Adipocyte (in vitro differentiated cells): ENCODE results near the gene SEMA5A.

ENCODE experiments used
- DNase-seq: peaks from one replicate; pipeline ENCODE4 v3.0.0-alpha.2; 2015; ENCODE audit warnings: low read depth
- H3K27me3 ChIP-seq: replicated peaks from 2 replicates; pipeline ENCODE4 v1.7.0; 2013; ENCODE audit warnings: mild to moderate bottlenecking, low read length, moderate library complexity; ENCODE audit not compliant: control insufficient read depth, insufficient read depth
- H3K36me3 ChIP-seq: 2 replicates; pipeline ENCODE4 v1.7.0; 2013; ENCODE audit warnings: low read length, mild to moderate bottlenecking, moderate library complexity; ENCODE audit not compliant: control insufficient read depth, insufficient read depth, severe bottlenecking
- H3K4me1 ChIP-seq: 2 replicates; pipeline ENCODE4 v1.7.0; 2013; ENCODE audit warnings: mild to moderate bottlenecking, low read length, moderate library complexity; ENCODE audit not compliant: control insufficient read depth, insufficient read depth
- H3K4me3 ChIP-seq: 2 replicates; pipeline ENCODE4 v1.7.0; 2013; ENCODE audit warnings: mild to moderate bottlenecking, low read length, moderate library complexity
- H3K9ac ChIP-seq: 2 replicates; pipeline ENCODE4 v1.7.0; 2013; ENCODE audit warnings: mild to moderate bottlenecking, low read length, moderate library complexity
- H3K9me3 ChIP-seq: 2 replicates; pipeline ENCODE4 v1.7.0; 2013; ENCODE audit warnings: mild to moderate bottlenecking, low read length, moderate library complexity; ENCODE audit not compliant: control insufficient read depth

Gene SEMA5A

DNA sequence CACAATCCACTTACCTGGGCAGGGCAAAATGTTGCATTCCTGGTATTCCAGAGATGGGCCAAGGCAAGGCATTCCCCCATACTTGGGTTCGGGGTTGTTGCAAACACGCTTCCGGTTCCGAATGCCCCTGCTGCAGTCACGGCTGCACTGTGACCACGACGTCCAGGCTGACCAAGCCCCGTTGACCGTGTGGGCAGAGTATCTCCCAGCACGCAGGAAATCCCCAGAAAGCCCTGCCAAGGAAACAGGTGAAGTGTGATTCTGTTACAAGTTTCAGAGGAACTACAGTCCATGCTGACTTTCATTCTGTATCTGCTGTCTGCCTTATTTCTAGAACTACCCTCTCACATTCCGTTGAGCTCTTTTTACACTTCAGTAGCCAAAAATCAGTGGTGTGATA lies 483.0 kb downstream of the SEMA5A start:
- H3K27me3 ChIP-seq: no peaks in the 10 kb centered on the region
- no peak for DNase-seq
- H3K9me3 ChIP-seq: no peaks in the 10 kb centered on the region
- peaks cover 31% of the 10 kb centered on the region for H3K4me1 ChIP-seq
- no peak overlapping the region for H3K4me3 ChIP-seq
- no peak overlapping the region for H3K9ac ChIP-seq
- no peaks in the 10 kb centered on the region for H3K36me3 ChIP-seq

DNA sequence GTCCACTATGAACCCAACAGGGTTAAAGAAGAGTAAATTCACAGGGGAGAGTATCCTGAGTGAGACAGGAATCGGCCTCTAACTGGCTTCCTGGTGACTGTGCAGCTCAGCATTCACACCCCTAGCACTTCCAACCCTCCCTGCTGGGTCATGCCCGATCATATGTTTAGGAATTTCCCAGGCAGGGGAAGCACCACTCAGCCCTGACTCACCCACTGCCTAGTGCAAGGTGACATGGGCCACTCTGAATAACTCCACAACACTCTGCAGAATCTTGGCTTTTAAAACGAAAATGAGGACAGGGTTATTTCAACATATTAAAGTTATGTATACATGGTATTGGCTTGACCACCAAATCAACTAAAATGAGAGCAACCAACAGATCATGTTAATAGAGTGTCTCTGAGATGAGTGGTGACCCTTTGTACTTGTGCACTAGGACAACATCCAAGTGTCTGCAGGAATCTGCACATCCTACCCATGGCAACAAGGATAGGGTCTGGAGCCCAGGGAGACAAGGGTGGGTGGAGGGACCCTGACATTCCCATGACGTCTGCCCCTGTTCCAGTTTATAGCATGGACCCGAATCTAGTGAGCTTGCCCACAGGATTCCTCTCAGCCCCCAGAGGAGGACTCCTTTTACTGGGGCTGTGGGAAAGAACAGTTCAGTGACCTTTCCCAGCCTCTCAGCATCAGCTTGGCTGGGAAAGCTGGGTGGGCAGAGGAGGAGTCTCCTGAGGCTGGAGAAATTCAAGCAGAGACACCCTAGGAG lies 485.8 kb downstream of the SEMA5A start:
- Histone ChIP-seq H3K9me3 (no peaks in the 10 kb centered on the region), H3K9ac (no peak overlapping the region), H3K36me3 (no peaks in the 10 kb centered on the region), H3K4me3 (no peak overlapping the region), H3K27me3 (no peaks in the 10 kb centered on the region), H3K4me1 (peaks cover 40% of the 10 kb centered on the region)
- peak; percentile 81 for DNase-seq

DNA sequence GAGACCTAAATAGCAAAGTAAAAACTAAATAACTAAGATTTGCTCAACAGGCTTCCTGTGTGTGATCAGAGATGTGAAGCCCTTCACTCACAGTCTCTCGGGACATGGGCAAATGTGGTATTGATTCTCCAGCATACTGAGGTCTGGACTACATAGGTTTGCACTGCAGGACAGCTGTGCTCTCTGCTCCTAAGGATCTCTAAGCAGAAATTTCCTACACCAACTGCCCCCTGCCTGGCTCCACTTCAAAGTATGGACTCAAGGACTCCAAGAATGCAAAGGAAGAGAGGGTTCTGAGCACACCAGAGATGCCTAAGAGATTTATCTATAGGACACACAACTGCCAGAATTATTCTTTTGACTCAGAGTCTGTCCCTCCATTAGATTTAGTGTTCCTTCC lies 487.2 kb downstream of the SEMA5A start:
- DNase-seq: peak; percentile 16
- no peak overlapping the region for H3K4me3 ChIP-seq
- H3K9me3 ChIP-seq: no peaks in the 10 kb centered on the region
- no peaks in the 10 kb centered on the region for H3K27me3 ChIP-seq
- H3K9ac ChIP-seq: no peak overlapping the region
- H3K36me3 ChIP-seq: no peaks in the 10 kb centered on the region
- H3K4me1 ChIP-seq: peaks cover 43% of the 10 kb centered on the region

DNA sequence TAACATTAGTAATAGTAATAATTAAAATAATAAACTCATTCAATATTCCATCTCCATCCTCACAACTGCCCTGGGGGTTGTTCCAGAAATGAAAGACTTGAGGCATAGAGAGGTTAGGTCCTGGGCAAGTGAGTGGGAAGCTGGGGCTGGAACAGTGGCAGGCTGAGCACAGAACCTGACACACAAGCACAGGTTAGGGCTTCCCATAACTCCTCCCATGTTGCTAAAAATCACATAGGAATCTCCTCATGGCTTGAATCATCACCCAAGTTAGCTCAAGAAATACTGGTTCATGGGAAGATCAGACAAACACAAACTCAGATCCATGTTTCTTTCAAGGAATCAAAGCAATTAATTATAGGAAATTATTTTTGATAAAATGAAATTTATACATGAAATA lies 487.7 kb downstream of the SEMA5A start:
- H3K4me3 ChIP-seq: no peak overlapping the region
- no peaks in the 10 kb centered on the region for H3K36me3 ChIP-seq
- no peak overlapping the region for H3K9ac ChIP-seq
- no peaks in the 10 kb centered on the region for H3K9me3 ChIP-seq
- peaks cover 38% of the 10 kb centered on the region for H3K4me1 ChIP-seq
- no peak for DNase-seq
- no peaks in the 10 kb centered on the region for H3K27me3 ChIP-seq

DNA sequence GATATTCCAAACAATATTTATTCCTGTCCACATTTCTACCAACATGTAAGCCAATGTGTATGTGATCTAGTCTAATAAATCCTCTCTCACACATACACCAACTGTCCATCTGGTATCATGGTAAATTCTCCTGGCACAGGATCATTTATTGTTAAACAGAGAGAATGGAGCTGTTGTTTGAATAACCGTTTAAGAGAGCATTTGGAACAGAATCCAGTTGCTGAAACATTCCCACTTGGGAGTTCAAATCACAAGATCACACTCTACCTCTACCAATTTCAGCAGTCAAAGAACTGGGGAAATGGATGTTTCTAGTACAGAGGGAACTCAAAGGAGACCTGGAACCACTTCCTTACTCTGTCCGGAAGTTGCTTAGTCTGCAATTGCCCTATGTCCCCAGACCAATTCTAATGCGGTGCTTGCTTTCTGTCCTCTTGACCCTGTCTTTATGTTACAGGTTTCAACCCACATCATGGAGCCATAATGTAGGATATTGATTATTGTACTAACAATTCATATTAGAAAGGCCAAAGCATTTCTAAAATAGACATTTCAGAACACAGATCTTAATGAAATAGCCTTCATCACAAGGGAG lies 488.4 kb downstream of the SEMA5A start:
- H3K4me3 ChIP-seq: no peak overlapping the region
- peaks cover 36% of the 10 kb centered on the region for H3K4me1 ChIP-seq
- H3K27me3 ChIP-seq: no peaks in the 10 kb centered on the region
- no peaks in the 10 kb centered on the region for H3K36me3 ChIP-seq
- H3K9ac ChIP-seq: no peak overlapping the region
- H3K9me3 ChIP-seq: no peaks in the 10 kb centered on the region
- DNase-seq: no peak

DNA sequence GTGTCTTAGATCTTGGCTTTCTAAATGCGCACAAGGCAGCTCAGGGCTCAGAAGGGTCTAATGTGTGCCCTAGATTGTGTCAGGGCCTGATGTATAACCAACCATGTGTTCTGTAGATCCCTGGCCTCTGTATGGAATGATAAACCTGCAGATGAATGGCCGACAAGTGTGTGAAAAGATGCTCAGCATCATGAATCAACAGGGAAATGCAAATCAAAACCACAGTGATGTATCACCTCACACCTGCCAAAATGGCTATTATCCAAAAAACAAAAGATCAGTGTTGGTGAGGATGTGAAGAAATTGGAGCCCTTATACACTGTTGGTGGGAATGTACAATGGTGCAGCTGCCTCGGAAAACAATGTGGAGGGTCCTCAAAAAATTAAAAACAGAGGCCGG lies 489.8 kb downstream of the SEMA5A start:
- Histone ChIP-seq H3K9me3 (no peaks in the 10 kb centered on the region), H3K27me3 (no peaks in the 10 kb centered on the region), H3K4me1 (peaks cover 36% of the 10 kb centered on the region), H3K9ac (no peak overlapping the region), H3K36me3 (no peaks in the 10 kb centered on the region), H3K4me3 (no peak overlapping the region)
- DNase-seq: no peak

DNA sequence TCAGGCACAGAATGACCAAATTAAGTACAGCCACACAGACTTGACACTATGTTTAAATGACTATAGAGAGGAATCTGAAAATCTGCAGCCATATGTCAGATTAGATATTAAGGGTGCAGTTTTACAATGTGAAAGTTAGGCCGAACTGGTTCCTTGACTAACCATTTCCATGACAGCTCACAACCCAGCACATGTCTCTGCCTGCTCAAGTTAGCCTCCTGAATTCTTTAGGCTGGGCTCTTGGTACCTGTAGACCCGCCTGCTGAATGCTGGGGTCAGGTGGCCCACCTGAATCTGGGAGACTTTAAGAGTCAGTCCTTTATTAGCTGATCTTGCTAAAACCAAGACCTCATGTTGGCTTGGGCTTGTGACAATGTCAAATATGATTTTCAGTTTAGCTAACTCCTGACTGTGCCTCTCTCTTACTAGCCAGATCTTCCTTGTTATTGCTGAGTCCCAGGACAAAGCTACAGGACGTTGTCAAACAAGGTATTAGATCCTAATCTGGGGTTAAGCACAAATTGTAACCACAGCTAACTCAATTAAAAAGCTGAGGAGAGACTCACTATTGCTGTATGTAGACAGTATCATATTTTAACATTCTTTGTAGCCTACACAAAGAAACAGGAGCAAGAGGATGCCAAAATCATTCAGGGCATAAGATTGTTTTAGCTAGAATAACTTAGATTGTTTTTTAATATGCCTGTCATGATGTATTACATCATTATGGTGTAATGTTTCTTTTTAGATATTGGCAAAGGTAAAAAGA lies 490.9 kb downstream of the SEMA5A start:
- no peak overlapping the region for H3K9ac ChIP-seq
- H3K36me3 ChIP-seq: no peaks in the 10 kb centered on the region
- peak; percentile 55 for DNase-seq
- no peak overlapping the region for H3K4me3 ChIP-seq
- H3K4me1 ChIP-seq: peaks cover 29% of the 10 kb centered on the region
- no peaks in the 10 kb centered on the region for H3K27me3 ChIP-seq
- H3K9me3 ChIP-seq: no peaks in the 10 kb centered on the region

DNA sequence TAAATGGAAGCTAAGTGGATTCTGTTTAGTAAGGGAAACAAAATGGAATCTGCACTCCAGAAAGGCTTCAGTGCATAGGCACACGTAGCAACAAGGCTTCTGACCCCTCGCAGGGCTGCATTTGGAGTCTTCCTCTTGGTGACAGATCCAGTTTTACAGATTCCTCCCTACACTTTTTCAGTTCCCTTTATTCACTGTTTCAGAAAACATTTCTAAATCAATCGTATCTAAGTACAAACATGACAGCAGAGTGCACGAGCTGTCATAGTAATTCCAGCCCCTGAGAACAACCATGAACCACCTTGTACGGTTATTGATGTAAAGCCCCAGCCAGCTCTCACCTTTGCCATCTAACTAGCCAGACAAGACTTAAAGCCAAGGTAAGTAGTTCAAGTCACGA lies 491.6 kb downstream of the SEMA5A start:
- Histone ChIP-seq H3K4me3 (no peak overlapping the region), H3K9me3 (no peaks in the 10 kb centered on the region), H3K27me3 (no peaks in the 10 kb centered on the region), H3K4me1 (peaks cover 23% of the 10 kb centered on the region), H3K36me3 (no peaks in the 10 kb centered on the region), H3K9ac (no peak overlapping the region)
- no peak for DNase-seq

DNA sequence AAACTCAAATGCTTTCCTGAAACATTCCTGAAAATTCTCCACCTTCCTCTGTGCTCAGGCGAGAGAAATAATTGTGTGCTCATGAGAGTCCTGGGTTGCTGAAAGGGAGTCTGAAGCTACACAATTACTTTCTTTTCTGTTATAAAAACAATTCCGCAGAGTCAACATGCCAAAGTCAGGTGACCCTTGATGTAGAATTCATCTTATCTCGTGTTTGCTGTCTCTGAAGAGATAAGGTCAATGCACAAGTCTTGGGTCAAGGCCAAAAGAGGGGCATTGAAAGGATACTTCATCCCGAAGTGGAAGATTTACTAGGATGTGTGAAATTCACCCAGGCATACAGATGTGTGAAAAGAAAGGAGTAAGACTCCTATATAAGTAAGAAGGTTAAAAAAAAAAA lies 493.5 kb downstream of the SEMA5A start:
- Histone ChIP-seq H3K4me3 (no peak overlapping the region), H3K9ac (no peak overlapping the region), H3K9me3 (no peaks in the 10 kb centered on the region), H3K36me3 (no peaks in the 10 kb centered on the region), H3K4me1 (peaks cover 18% of the 10 kb centered on the region), H3K27me3 (no peaks in the 10 kb centered on the region)
- no peak for DNase-seq

DNA sequence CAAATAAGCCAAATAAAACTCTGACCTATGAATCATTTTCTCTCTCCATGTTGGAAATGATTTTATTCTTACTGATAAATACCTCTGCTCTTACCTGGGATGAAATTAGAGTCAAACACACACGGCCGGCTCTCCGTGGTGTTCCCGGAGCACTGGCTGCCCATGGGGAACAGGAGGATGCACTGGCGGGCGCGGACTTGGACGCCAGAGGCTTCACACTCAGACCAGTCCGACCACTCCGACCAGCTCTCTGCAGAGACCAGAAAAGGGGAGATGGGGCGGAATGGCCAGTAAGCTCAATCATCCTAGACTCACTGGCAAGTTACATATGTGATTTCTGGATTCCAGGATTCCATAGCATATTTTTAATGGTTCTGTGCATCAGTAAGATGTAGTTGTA lies 494.1 kb downstream of the SEMA5A start:
- Histone ChIP-seq H3K36me3 (no peaks in the 10 kb centered on the region), H3K27me3 (no peaks in the 10 kb centered on the region), H3K9ac (no peak overlapping the region), H3K4me1 (peaks cover 21% of the 10 kb centered on the region), H3K9me3 (no peaks in the 10 kb centered on the region), H3K4me3 (no peak overlapping the region)
- no peak for DNase-seq

DNA sequence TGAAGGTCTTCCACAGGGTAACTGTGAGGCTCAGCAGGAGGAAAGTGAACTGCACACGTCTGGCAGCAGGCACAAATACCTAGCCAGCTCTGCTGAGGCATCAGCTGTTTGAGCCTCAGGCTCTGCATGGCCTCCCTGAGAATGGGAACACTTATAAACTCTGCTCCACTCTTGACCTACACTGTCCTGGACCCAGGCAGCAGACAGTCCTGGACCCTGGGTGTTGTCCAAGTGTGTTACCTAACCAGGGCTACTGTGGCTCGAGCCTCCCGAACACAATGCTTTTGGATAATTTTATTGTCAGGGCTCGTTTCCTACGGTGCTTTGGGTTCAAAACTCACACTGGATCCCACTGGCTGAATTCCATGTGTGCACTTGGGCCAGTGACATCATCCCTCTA lies 497.9 kb downstream of the SEMA5A start:
- no peak overlapping the region for H3K9ac ChIP-seq
- peaks cover 10% of the 10 kb centered on the region for H3K36me3 ChIP-seq
- no peak for DNase-seq
- H3K9me3 ChIP-seq: no peaks in the 10 kb centered on the region
- H3K27me3 ChIP-seq: no peaks in the 10 kb centered on the region
- peaks cover 20% of the 10 kb centered on the region for H3K4me1 ChIP-seq
- no peak overlapping the region for H3K4me3 ChIP-seq
